ENCODE results near the gene NLRP6.
"Not testable (repeated sequence)": the region's sequence is repeated elsewhere in the genome, so short reads cannot be mapped to it uniquely, and the experiment has no call there.

Gene NLRP6

GRCh38 chr11:329886-330253, 51.7 kb downstream of the NLRP6 start:
- POLR2A ChIA-PET: no interaction called here
- CTCF ChIA-PET: interaction anchor here (0.7 to 2.0 kb wide), 5 partner anchors 13 to 79 kb away, joined by 3 to 6 read pairs (median 3); no protein-coding TSS in a partner anchor
- no peak for TF ChIP-seq CTCF (IDR thresholded peaks at IDR 0.05; ENCODE audit: control extremely low read depth, extremely low read depth, low read depth, missing control alignments)
- no peak for DNase-seq (ENCODE audit: extremely low spot score)

- DNase-seq (ENCODE audit: extremely low spot score): no peak
- CTCF ChIA-PET: interaction anchor here (0.7 to 2.0 kb wide), 4 partner anchors 13 to 80 kb away, joined by 3 to 6 read pairs (median 3); no protein-coding TSS in a partner anchor
- no peak for TF ChIP-seq CTCF (IDR thresholded peaks at IDR 0.05; ENCODE audit: control extremely low read depth, extremely low read depth, low read depth, missing control alignments)
- POLR2A ChIA-PET: interaction anchor here (1.0 kb wide), 1 partner anchor 25 kb away, joined by 6 read pairs; no protein-coding TSS in a partner anchor
Measured at GRCh38 chr11:330307-330693, 52.1 kb downstream of the NLRP6 start.

GRCh38 chr11:330694-331357, 52.6 kb downstream of the NLRP6 start:
- POLR2A ChIA-PET: interaction anchor here (1.0 kb wide), 1 partner anchor 24 kb away, joined by 6 read pairs; no protein-coding TSS in a partner anchor
- TF ChIP-seq CTCF (IDR thresholded peaks at IDR 0.05; ENCODE audit: control extremely low read depth, extremely low read depth, low read depth, missing control alignments): no peak
- CTCF ChIA-PET: interaction anchor here (0.7 to 1.1 kb wide), 2 partner anchors 14 to 18 kb away, joined by 3 to 4 read pairs; no protein-coding TSS in a partner anchor
- DNase-seq (ENCODE audit: extremely low spot score): no peak

- DNase-seq (ENCODE audit: extremely low spot score): no peak
- POLR2A ChIA-PET: no interaction called here
- CTCF ChIA-PET: interaction anchor here (0.7 to 1.5 kb wide), 2 partner anchors 17 to 19 kb away, joined by 3 to 4 read pairs; no protein-coding TSS in a partner anchor
- TF ChIP-seq CTCF (IDR thresholded peaks at IDR 0.05; ENCODE audit: control extremely low read depth, extremely low read depth, low read depth, missing control alignments): no peak
Measured at GRCh38 chr11:331358-332060, 53.3 kb downstream of the NLRP6 start.

GRCh38 chr11:332651-333480, 54.7 kb downstream of the NLRP6 start:
- ChIA-PET CTCF (interaction anchor here (1.5 kb wide), 1 partner anchor 16 kb away, joined by 3 read pairs; no protein-coding TSS in a partner anchor), POLR2A (no interaction called here)
- TF ChIP-seq CTCF (IDR thresholded peaks at IDR 0.05; ENCODE audit: control extremely low read depth, extremely low read depth, low read depth, missing control alignments): no peak
- no peak for DNase-seq (ENCODE audit: extremely low spot score)

GRCh38 chr11:333616-334263, 55.5 kb downstream of the NLRP6 start:
- POLR2A ChIA-PET; DNase-seq (ENCODE audit: extremely low spot score): not testable (repeated sequence)
- CTCF ChIA-PET: interaction anchor here (0.9 kb wide), 1 partner anchor 30 kb away, joined by 3 read pairs; no protein-coding TSS in a partner anchor

All from GM10248 (cell line).